CD4-positive, alpha-beta T cell treated with Interleukin-4 for 1 hour (primary cell): ENCODE results near the gene DUSP9.

ENCODE experiments used
- DNase-seq, 2 donors: peaks; one replicate each; pipeline ENCODE4 v3.0.0-alpha.2; 2020 to 2022

The DUSP9 gene

DNA sequence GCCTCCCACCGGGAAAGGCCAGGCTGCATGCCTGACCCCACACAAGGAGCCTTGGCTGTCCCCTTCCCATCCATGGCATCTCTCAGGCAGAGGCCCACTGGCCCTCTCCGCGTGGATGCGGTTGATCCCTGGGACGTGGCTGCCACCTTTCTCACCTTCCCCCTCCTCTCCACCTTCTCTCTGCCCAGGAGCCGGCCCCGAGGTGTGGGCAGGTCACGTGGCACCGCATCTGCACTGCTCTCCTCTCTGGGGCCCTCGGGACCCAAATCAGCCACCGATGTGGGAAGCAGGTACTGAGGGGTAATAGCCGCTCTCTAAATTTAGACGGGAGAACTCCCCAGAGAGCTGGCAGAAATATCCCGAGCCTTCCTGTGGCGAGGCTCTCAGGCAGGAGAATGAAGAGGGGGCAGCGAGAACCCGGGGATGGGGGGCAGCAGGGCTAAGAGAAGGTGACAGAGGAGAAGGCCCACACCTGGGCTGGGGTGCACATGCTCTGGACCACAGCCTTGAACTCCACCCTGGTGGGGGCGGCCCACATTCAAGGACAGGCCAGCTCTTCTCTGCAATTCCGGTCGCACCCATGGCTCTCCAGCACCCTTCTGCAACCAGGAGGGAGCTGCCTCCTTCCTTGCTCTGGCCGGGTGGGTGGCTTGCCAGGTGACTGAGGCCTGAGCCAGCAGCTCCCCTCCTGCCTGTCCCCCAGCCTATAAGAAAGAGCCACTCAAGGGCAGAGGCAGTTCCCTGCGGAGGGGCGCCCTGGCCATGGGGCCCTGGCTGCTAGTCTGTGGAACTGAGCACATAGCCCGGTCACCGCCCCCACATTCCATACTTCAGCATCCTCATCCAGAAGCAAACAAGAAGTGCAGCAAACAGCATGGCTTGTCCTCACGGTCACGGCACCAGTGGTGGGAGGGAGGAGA is 9.6 kb upstream of the DUSP9 start:
- DNase-seq = no peak

DNA sequence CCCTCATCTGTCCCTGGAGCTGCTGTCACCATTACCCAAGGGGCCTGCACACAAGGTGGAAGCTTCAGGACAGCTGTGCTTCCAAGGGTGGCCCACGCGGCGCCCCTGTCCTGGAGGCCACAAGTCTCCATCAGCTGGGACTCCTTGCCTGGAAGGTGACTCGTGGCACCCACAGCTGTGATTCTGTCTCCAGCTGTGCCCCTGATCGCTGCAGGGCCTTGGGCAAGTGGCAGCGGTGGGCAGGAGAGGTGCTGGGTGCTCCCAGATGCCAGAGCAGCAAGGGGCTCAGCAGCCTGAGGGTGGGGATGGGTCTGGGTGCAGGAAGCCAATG is 9.0 kb upstream of the DUSP9 start:
- no peak for DNase-seq

DNA sequence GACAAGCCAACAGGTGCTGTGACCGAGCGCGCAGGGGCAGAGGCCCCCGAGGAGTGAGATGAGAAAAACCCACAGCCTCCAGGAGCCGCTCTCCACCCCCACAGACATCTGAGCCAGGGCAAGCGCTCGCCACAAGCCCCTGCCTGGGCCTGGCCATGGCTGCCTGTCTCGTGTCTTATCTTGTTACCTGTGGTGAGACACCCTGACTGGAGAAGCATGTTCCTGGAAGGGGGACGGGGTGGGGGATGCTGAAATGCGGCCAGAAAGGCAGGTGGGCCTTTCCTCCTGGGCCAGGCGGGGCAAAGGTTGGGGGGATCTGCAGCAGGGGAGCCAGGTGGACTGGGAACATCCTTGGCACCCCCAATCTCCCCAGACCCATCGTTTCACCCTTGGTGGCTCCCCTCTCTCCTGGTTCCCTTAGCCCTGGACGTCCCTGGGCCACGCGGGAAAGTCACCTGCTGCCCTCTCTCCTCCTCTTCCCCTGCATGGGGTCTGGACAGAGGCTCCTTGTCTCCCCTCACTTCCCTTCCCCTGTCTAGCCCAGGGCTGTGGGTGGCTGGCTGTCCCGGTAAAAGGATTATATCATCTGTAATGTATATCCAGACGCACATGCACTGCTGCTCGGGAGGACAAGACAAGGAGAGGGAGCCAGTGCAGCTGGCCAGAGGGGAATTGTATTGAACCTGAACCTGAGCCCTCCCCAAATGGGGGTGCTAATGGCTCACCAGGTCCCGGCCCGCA is 8.4 kb upstream of the DUSP9 start:
- DNase-seq = no peak

DNA sequence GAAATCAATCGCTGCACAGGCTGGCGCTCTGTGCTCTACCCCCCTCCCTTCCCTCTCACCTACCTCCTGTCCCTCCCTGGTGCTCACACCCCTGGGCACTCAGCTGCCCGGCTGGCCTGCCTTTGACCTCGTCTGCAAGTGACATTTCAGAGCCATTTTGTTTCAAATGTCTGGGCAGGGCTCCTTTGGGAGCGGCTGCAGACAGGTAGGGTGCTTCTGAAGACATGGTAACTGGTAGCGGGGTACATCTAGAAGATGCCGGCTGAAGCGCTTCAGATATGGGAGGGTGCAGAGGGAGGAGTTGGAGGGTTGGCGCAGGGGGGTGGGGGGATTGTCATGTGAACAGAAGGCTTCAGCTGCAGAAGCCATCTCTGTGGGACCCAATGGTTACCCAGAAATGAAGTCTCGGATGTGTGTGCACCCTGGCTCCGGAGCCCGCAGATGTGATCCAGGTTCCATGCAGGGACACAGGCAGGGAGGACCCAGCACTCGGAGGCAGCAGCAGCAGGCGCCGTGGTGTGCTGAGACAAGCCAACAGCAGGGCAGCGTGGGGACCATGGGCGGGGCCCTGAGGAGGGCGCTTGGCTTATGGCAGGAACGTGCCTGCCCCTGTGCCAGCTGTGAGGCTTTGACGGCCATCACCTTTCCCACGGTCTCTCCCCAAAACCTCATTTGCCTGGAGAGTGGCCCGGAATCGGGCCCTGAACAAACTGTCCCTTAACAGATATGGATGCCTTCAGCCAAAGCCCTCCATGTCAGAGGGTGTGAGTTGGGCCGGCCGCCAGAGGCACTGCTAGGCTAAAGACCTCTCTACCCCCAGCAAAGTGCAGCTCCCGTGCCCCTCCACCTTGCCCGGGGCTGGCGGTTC is 7.6 kb upstream of the DUSP9 start:
- no peak for DNase-seq

- DNase-seq = no peak
Measured at GRCh38 chrX:153640045-153640686, 6.8 kb upstream of the DUSP9 start.

- no peak for DNase-seq
Measured at GRCh38 chrX:153640736-153641575, 6.0 kb upstream of the DUSP9 start.

DNA sequence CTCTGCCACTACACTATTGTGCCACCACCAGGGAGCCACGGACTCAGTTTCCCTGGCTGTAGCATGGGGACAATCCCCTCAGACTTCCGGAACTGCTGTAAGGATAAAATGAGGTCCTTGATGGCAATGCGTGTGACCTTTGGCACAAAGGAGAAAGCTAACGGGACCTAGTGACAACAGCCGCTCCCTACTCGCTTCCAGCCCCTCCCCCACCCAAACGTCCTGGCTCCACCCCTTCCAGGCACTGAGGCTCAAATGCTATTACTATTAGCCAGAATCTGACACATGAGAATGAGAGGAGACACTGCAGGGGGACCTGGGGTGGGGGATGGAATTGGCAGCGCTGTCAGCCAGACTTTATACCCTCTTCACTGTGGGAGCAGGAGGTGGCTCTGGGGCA is 5.4 kb upstream of the DUSP9 start:
- DNase-seq = no peak

DNA sequence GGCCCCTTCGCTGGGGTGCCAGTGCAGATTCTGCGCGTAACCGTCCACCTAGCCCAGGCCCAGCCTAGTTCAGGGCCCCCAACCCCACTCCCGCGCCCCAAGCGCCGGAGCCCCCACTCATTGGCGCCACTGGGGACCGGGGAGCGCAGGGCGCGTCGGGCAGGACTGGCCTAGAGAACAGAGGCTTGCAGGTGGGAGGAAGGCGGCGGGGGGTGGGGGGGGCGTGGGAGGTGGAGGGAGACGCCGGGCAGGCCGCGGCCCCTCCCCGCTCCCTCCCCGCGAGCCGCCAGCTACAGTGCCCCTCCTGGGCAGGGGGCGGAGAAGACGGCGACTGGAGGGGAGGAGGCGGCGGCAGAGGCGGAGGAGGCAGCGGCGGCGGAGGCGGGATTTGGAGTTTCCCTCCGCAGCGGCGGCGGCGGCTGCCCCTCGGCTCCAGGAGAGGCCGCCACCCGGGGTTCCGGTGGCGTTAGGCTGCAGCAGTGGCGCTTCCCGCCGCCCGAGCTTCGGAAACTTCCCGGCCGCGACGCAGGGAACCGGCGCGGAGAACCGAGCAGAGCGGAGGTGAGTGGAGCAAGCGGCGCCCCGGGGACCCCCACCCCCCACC is 4.8 kb upstream of the DUSP9 start:
- no peak for DNase-seq

DNA sequence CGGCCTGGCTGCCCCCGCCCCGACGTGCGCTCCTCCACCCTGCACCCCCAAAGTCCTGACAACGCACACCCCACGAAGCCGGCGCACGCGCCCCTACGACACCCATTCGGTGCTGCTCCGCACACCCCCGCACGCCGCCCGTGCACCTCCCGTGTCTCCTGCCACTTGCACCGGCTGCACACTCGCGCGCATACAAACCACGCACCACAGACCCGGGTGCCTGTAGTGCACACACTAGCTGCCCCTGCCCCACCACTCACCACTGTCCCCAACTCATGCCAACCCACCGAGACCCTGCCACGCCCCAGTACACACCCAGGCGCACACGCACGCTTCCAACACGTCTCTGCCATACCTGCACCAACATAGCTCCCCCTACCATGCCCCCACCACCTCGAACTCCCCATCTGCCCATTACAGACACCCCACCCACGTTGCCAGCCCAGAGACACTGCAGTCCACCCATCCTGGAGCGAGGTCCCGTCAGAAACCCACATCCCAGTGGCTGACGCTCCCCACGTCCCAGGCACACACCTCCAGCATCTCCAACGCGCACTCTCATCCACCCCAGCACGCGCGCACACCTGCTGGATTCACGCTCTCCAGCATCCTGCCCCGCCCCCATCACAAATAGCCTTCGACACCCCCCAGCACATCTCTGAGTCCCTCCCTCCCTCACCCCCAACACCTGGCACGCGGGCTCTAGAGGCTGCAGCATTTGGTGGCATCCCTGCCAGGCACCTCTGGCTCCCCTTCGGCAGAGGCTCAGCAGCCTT is 4.2 kb upstream of the DUSP9 start:
- no peak for DNase-seq

GRCh38 chrX:153643431-153644351 is 3.3 kb upstream of the DUSP9 start:
- DNase-seq = no peak

- no peak for DNase-seq
Measured at GRCh38 chrX:153644356-153645125, 2.5 kb upstream of the DUSP9 start.

GRCh38 chrX:153645151-153645550 is 1.9 kb upstream of the DUSP9 start:
- no peak for DNase-seq

- no peak for DNase-seq
Measured at GRCh38 chrX:153645921-153646488, 998 bp upstream of the DUSP9 start.

DNA sequence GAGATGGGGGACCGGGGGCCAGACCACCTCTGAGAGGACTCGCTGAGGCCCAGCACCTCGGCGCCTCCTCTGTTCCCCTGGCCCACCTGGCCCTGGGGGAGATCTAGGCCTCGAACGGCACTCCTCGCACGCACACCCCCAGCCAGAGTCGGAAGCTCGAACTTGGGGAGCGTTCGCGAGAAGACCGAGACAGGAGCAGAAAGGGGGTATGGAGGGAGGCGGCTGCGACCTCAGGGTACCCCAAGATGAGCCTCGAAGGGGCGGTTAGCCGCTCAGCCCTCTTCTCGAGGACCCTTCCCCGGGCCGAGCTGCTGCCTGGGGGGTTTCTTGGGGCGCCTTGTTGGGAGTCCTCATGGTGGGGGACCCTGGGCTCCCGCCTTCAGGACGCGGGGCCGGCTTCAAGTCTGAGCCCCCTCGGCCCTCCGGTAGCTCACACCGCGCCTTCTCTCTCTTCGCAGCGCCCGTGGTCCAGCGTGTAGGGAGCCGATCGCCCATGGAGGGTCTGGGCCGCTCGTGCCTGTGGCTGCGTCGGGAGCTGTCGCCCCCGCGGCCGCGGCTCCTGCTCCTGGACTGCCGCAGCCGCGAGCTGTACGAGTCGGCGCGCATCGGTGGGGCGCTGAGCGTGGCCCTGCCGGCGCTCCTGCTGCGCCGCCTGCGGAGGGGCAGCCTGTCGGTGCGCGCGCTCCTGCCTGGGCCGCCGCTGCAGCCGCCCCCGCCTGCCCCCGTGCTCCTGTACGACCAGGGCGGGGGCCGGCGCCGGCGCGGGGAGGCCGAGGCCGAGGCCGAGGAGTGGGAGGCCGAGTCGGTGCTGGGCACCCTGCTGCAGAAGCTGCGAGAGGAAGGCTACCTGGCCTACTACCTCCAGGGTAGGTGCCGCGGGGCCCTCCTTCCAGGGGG is 706 bp downstream of the DUSP9 start:
- DNase-seq = peak in 1 of 2 donors; percentile 8

DNA sequence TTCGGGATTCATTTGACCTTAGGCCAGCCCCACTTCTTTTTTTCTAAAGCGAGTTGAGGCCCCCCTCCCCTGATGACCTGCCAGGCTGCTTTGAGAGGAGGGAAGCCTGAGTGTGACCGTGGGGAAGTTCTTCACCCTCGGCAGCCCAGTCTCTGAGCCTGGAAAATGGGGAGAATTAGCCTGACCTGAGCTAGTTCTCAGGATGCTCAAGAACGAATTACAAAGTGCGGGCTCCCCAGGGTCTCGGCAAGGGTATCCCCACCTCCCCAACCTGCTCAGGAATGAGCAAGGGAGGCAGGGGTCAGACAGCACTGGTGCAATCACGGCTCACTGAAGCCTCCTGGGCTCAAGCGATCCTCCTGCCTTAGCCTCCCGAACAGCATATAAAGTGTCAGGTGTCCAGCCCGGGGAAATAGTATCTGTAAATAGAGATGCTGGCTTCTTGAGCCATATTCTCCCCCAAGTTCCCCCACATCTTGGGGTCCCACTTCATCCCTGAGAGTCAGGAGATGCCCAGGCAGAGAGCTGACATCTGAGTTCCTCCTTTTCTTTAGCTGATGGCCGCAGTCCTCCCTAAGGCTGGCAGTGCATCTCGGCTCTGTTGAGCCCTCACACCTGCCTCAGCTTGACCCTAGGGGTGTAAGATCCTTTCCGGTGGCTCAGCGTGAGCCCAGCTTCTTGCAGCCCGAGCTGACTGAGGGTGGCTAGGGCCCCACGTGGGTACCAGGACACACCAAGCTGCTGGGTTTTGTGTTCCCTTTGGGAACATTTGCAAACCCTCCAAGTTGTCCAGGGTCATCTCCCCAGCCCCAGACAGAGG is 1.6 kb downstream of the DUSP9 start:
- DNase-seq = peak in 1 of 2 donors; percentile 3
